ENCODE data around the gene ABHD8.
A peak's percentile ranks its signal among the peaks of the same experiment; 100 is the strongest.

Gene ABHD8

DNA sequence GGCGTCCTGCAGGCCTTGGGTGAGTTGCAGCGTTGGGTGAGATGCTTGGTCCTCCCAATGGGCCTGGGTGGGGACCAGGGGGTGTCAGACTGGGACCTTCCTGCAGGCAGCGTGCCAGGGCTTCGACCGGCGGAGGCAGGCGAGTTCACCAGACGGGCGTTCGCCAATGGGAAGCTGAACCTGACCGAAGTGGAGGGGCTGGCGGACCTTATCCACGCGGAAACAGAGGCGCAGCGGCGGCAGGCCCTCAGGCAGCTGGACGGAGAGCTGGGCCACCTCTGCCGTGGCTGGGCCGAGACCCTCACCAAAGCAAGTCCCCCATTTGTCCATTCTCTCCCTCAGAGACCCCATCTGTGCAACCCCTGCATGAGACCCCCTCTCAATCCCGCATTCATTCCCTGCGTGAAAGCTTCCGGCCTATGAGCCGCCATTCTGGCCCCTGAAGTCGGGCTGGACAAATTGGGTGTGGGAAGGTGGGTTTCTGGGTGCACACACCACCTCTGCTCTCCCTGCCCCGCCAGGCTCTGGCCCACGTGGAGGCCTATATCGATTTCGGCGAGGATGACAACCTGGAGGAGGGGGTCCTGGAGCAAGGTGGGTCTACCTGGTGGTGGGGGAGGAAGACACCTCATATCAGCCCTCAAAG, 35.3 kb upstream of the ABHD8 start:
- TF ChIP-seq, protein P1, sequence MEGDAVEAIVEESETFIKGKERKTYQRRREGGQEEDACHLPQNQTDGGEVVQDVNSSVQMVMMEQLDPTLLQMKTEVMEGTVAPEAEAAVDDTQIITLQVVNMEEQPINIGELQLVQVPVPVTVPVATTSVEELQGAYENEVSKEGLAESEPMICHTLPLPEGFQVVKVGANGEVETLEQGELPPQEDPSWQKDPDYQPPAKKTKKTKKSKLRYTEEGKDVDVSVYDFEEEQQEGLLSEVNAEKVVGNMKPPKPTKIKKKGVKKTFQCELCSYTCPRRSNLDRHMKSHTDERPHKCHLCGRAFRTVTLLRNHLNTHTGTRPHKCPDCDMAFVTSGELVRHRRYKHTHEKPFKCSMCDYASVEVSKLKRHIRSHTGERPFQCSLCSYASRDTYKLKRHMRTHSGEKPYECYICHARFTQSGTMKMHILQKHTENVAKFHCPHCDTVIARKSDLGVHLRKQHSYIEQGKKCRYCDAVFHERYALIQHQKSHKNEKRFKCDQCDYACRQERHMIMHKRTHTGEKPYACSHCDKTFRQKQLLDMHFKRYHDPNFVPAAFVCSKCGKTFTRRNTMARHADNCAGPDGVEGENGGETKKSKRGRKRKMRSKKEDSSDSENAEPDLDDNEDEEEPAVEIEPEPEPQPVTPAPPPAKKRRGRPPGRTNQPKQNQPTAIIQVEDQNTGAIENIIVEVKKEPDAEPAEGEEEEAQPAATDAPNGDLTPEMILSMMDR (IDR thresholded peaks at IDR 0.05; ENCODE audit: low read depth, low read length, missing control alignments), result no peak
- no peak for DNase-seq (ENCODE audit: low read depth)
- H3K4me3 ChIP-seq (ENCODE audit: low read depth, low read length), result peak overlapping the region; percentile 63

DNA sequence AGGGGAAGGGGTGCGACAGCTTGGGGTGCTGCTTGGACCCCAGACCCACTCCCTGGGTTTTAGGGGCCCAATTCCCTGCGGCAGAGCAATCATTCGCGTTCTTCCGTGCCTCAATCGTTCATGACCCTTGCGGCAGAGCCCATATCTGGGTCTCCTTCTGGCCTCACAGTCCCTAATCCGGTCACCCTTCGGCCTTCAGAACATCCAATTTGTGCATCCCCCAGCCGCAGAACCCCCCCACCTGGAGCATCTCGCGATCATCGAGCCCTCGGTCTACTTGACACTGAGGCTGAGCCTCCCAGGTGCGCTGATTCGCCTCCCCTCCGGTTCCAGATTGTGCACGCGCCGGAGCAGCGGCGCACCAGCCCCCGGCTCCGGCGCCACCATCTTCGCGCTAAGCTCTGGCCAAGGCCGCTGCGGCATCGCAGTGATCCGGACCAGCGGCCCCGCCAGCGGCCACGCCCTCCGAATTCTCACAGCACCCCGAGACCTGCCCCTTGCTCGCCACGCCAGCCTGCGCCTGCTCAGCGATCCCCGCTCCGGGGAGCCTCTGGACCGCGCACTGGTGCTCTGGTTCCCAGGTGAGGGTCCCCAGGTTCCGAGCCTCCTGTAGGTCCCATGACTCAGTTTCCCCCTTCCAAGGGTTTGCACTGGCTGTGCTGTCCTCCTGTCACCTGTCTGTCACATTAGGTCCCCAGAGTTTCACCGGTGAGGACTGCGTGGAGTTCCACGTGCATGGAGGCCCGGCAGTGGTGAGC, 34.6 kb upstream of the ABHD8 start:
- DNase-seq (ENCODE audit: low read depth), result no peak
- H3K4me3 ChIP-seq (ENCODE audit: low read depth, low read length), result peak overlapping the region; percentile 63
- TF ChIP-seq, protein P1 (IDR thresholded peaks at IDR 0.05; ENCODE audit: low read depth, low read length, missing control alignments), result no peak

- peak; percentile 99 for DNase-seq (ENCODE audit: low read depth)
- TF ChIP-seq, protein P1 (IDR thresholded peaks at IDR 0.05; ENCODE audit: low read depth, low read length, missing control alignments), result no peak
- H3K4me3 ChIP-seq (ENCODE audit: low read depth, low read length), result peak within 1 kb of the TSS; percentile 63
Observed at GRCh38 chr19:17336872-17337674, 33.8 kb upstream of the ABHD8 start, which contains the start of gene GTPBP3. Gene GTPBP3, plus strand, starts transcription at chr19:17337553. Its CDS starts 59 bp downstream, at chr19:17337612.

DNA sequence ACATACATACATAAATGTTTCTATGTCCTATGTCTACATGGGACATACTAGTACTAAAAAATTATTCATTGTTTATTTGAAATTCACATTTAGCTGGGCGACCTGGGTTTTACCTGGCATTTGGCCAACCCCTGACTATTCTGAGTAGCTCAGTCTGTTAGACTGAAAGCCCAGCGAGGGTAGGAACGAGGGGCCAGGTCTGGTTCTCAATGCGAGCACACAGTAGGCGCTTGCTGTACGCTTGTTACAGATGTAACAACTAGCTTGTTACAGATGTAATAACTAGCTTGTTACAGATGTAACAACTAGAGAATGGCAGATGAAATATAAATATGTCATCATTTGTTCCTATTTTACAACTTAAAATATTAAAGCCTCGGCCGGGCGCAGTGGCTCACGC, 32.4 kb upstream of the ABHD8 start:
- H3K4me3 ChIP-seq (ENCODE audit: low read depth, low read length), result no peak overlapping the region
- no peak for DNase-seq (ENCODE audit: low read depth)
- TF ChIP-seq, protein P1 (IDR thresholded peaks at IDR 0.05; ENCODE audit: low read depth, low read length, missing control alignments), result no peak

DNA sequence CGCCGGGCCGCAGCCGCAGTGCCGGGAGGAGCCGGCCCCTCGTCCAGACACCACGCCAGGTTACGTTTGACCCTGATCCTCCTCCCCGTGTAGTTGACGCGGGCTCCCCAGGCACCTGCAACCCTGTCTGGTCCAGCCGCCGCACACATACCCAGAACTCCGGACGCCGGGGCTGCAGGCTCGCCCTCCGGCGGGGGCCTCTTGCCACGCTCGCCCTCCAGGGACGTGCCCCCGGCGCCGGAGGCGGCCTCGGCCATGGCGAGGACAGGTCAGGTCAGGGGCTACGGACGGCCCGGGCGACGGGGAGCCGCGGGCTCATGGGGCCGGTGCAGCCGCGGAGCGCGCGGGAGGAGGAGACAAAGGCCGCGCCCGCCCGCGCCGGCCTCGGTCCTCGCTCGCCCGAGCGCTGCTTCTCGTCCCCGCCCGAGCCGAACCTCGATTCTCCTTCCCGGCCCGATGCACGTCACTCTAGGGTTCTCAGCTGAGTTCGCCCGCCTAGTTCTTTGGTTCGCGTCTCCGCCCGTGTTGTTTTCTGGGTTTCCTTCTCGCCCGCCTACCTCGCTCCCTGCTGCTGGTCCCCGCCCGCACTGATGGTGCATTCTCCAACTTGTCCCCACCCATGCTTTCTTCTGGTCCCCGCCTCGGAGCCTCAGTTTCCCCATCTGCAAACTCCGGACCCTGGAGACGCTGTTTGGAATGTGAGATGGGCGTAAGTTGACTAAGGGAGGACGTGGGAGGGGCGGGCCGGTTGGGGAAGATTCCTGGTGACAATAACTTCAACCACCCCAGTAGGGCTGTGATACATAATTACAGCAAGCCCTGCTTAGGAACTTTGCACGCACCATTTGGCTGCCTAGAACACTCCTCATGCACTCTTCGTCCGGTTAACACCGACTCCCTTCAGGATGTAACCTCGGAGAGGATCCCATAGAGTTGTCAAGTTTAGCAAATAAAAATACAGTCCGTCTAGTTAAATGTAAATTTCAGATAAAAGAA, 31.5 kb upstream of the ABHD8 start, which contains the start of gene ANO8:
ANO8 (minus strand) TSS at position 442 of the 996 bp plus-strand sequence; CDS start at position 257, 185 bp downstream.
- peak within 1 kb of the TSS; percentile 76 for H3K4me3 ChIP-seq (ENCODE audit: low read depth, low read length)
- peak; percentile 94 for DNase-seq (ENCODE audit: low read depth)
- TF ChIP-seq, protein P1 (IDR thresholded peaks at IDR 0.05; ENCODE audit: low read depth, low read length, missing control alignments), result no peak
